H1 (cell line): ENCODE measurements around the gene FN3KRP. TPM values are rescaled to one million over a fixed set of nuclear protein-coding genes. Genes with fewer than 3 reads are reported as not detected.

Experiments used
- ASH2L ChIP-seq: fragments of 200-600, 300-600 bp; sonication (generic); IDR thresholded peaks from one replicate; pipeline ENCODE4 v1.7.1; 2017; ENCODE audit warnings: low read length
- BRCA1 ChIP-seq: IDR thresholded peaks from 2 replicates; pipeline ENCODE4 v1.6.1; 2012; ENCODE audit warnings: low read depth, low read length, improper control_type of control experiment
- CEBPB ChIP-seq: IDR thresholded peaks from 2 replicates; pipeline ENCODE4 v1.6.1; 2012; ENCODE audit warnings: low read depth, low read length
- CREB1 ChIP-seq: IDR thresholded peaks from 2 replicates; pipeline ENCODE4 v1.6.1; 2012; ENCODE audit warnings: inconsistent platforms
- CTBP2 ChIP-seq: IDR thresholded peaks from 2 replicates; pipeline ENCODE4 v1.7.0; 2011; ENCODE audit warnings: borderline replicate concordance, mild to moderate bottlenecking, moderate library complexity, mixed read lengths, low read length; ENCODE audit not compliant: insufficient read depth, insufficient read length
- EP300 ChIP-seq, 2 experiments: IDR thresholded peaks; 1 replicate in 1 of 2; 2 replicates in 1 of 2; pipeline ENCODE4 v1.6.1; 2011 to 2012; ENCODE audit warnings: low read depth in 2 of 2, low read length in 2 of 2, mild to moderate bottlenecking in 2 of 2, borderline replicate concordance in 1 of 2, inconsistent platforms in 1 of 2, moderate library complexity in 1 of 2
- GABPA ChIP-seq: IDR thresholded peaks from 2 replicates; pipeline ENCODE4 v1.6.1; 2011; ENCODE audit warnings: mild to moderate bottlenecking, low read length, moderate library complexity, borderline replicate concordance; ENCODE audit not compliant: insufficient read depth
- JUND ChIP-seq: IDR thresholded peaks from 2 replicates; pipeline ENCODE4 v1.6.1; 2011; ENCODE audit warnings: mild to moderate bottlenecking, improper control_type of control experiment, low read length
- KDM1A ChIP-seq: fragments of 200-600, 300-600 bp; sonication (generic); IDR thresholded peaks from 2 replicates; pipeline ENCODE4 v1.7.1; 2016; ENCODE audit warnings: mild to moderate bottlenecking, low read length, borderline replicate concordance
- KDM5A ChIP-seq: fragments of 200-600 bp; IDR thresholded peaks from 2 replicates; pipeline ENCODE4 v1.7.1; 2012; ENCODE audit warnings: mild to moderate bottlenecking, low read length, inconsistent platforms, mixed read lengths
- RBBP5 ChIP-seq: IDR thresholded peaks from 2 replicates; pipeline ENCODE4 v1.7.1; 2012; ENCODE audit warnings: low read depth, mild to moderate bottlenecking, inconsistent platforms, low read length, moderate library complexity, borderline replicate concordance
- RXRA ChIP-seq: IDR thresholded peaks from 2 replicates; pipeline ENCODE4 v1.6.1; 2011; ENCODE audit warnings: low read depth, mild to moderate bottlenecking, low read length, moderate library complexity; ENCODE audit not compliant: insufficient read depth
- SAP30 ChIP-seq: fragments of 300-600 bp; sonication (generic); IDR thresholded peaks from 2 replicates; pipeline ENCODE4 v1.7.1; 2012; ENCODE audit warnings: low read length, moderate library complexity, mild to moderate bottlenecking, inconsistent platforms; ENCODE audit not compliant: insufficient read depth, insufficient replicate concordance
- SIN3A ChIP-seq, 2 experiments: IDR thresholded peaks in 1 of 2; conservative IDR thresholded peaks in 1 of 2; 2 replicates each; pipeline ENCODE4 v1.6.1; 2011 to 2012; ENCODE audit warnings: low read length in 2 of 2, improper control_type of control experiment in 1 of 2, low read depth in 1 of 2, mild to moderate bottlenecking in 1 of 2
- SP2 ChIP-seq: IDR thresholded peaks from 2 replicates; pipeline ENCODE4 v1.6.1; 2012; ENCODE audit warnings: mild to moderate bottlenecking, low read length, inconsistent platforms
- SRF ChIP-seq: IDR thresholded peaks from 2 replicates; pipeline ENCODE4 v1.6.1; 2011; ENCODE audit warnings: mild to moderate bottlenecking, low read depth, low read length, moderate library complexity
- TCF12 ChIP-seq: IDR thresholded peaks from 2 replicates; pipeline ENCODE4 v1.6.1; 2011; ENCODE audit warnings: low read depth, mild to moderate bottlenecking, low read length
- ZNF274 ChIP-seq: IDR thresholded peaks from 2 replicates; pipeline ENCODE4 v1.7.0; 2012; ENCODE audit warnings: low read length, borderline replicate concordance; ENCODE audit errors: extremely low read depth
- polyA plus RNA-seq, 7 experiments: library from polyadenylated mRNA; depleted of rRNA in 3 of 7; stranded (reverse) in 5 of 7; unstranded in 2 of 7; fragments of >200 nt in 5 of 7; fragments of 200-250 nt in 2 of 7; gene quantifications; 1 replicate in 5 of 7; 2 replicates in 1 of 7; 4 replicates in 1 of 7; pipeline versions ENCODE4 v1.2.1 to v1.2.3, GENCODE V29; 2011 to 2013; ENCODE audit warnings: missing spikeins in 2 of 7, mixed read lengths in 2 of 7
- total RNA-seq: library from RNA; stranded (reverse); fragmentation: NEBNext Ultra II Directional; extraction: Animal tissue kit (Norgen Biotek cat#: 25700); gene quantifications from 2 replicates; pipeline ENCODE4 v1.2.1, GENCODE V29; 2021
- TF ChIP-seq, protein P1 (sequence below): IDR thresholded peaks from 2 replicates; pipeline ENCODE4 v1.6.1; 2012; ENCODE audit warnings: inconsistent platforms
- TF ChIP-seq, protein P2 (sequence below): IDR thresholded peaks from 2 replicates; pipeline ENCODE4 v1.6.1; 2012; ENCODE audit warnings: inconsistent platforms
- TF ChIP-seq, protein P3 (sequence below): IDR thresholded peaks from 2 replicates; pipeline ENCODE4 v1.6.1; 2012; ENCODE audit warnings: low read length, inconsistent platforms

FN3KRP gene
- total and polyA plus RNA-seq, 2 of the 8 experiments (the other 6 are each of a cell fraction or from before 2014, with no cell fraction given): 18.1 to 21.4 TPM

DNA sequence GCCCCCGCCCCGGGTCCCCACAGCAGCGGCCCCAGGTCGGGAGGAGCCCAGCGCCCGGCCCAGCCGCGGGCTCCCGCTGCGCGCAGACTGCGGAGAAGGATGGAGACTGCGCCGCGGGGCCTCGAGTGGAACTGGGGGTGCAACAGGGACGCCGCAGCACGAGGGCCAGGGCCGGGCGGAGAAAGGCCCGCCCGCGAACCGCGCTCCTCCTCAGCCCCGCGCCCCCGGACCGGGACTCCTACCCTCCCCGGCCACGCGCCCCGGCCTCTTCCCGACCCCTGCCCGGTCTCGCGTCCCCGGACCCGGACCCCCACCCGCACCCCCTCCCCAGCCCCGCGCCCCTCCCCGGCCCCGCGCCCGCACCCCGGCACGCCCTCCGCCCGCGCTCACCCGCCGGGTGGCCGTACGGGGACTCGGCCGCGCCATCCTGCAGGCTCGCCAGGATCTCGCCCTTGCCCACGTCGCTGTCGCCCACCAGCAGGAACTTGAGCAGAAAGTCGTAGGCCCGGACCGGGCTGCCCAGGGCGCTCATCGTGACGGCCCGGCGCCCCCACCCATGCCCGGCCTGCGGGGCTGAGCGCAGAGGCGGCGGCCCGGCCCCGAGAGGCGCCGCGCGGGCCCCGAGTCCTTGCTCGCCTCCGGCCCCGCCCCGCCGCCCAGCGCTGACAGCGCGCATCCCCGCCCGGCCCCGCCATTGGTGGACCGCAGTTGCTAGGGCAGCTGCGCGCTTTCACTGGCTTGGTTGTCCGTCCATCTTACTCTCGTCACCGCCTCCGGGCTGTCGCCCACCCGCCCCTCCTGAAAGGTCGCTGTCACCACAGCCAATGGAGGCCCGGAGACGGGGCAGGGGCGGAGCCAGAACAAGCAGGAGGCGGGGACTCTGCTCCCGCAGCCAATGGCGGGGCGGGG is 18.2 kb upstream of the FN3KRP start, which contains the start of gene RAB40B (continued):
- no peak for TF ChIP-seq EP300 (IDR thresholded peaks at IDR 0.05; ENCODE audit: borderline replicate concordance in 1 of 2, low read depth in 2 of 2, low read length in 2 of 2)
- TF ChIP-seq RBBP5: no peak
- TF ChIP-seq, protein P1, sequence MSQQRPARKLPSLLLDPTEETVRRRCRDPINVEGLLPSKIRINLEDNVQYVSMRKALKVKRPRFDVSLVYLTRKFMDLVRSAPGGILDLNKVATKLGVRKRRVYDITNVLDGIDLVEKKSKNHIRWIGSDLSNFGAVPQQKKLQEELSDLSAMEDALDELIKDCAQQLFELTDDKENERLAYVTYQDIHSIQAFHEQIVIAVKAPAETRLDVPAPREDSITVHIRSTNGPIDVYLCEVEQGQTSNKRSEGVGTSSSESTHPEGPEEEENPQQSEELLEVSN: peak; percentile 44; the same call in 1 of the 2 replicates
- TF ChIP-seq SIN3A (conservative IDR thresholded peaks at IDR 0.05 in 1 of 2, IDR thresholded peaks at IDR 0.05 in 1 of 2; ENCODE audit: low read depth in 1 of 2, low read length in 2 of 2): no peak
- TF ChIP-seq KDM5A: no peak
- TF ChIP-seq, protein P2, sequence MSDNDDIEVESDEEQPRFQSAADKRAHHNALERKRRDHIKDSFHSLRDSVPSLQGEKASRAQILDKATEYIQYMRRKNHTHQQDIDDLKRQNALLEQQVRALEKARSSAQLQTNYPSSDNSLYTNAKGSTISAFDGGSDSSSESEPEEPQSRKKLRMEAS: peak; percentile 45; the same call in 1 of the 2 replicates
- no peak for TF ChIP-seq BRCA1
- no peak for TF ChIP-seq GABPA
- no peak for TF ChIP-seq TCF12
- TF ChIP-seq ZNF274: no peak
- TF ChIP-seq SAP30: no peak
- no peak for TF ChIP-seq SRF
- TF ChIP-seq CEBPB: no peak
- TF ChIP-seq RXRA: no peak
- peak; percentile 67 for TF ChIP-seq SP2
- TF ChIP-seq CTBP2: no peak
- TF ChIP-seq, protein P3, sequence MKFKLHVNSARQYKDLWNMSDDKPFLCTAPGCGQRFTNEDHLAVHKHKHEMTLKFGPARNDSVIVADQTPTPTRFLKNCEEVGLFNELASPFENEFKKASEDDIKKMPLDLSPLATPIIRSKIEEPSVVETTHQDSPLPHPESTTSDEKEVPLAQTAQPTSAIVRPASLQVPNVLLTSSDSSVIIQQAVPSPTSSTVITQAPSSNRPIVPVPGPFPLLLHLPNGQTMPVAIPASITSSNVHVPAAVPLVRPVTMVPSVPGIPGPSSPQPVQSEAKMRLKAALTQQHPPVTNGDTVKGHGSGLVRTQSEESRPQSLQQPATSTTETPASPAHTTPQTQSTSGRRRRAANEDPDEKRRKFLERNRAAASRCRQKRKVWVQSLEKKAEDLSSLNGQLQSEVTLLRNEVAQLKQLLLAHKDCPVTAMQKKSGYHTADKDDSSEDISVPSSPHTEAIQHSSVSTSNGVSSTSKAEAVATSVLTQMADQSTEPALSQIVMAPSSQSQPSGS: no peak
- no peak for TF ChIP-seq JUND
- TF ChIP-seq ASH2L: no peak
- peak; percentile 83 for TF ChIP-seq CREB1
- TF ChIP-seq KDM1A: no peak
